SU-DHL-6 (cell line): Measurements from ENCODE around the gene BRI3.

Experiments used
- H2AFZ ChIP-seq: fragments of 200-600 bp; sonication (generic); 2 replicates; pipeline ENCODE4 v1.6.1; 2014; ENCODE audit warnings: low read depth, mild to moderate bottlenecking, moderate library complexity, mixed read lengths, antibody characterized with exemption, low read length; ENCODE audit not compliant: severe bottlenecking
- H3F3A ChIP-seq: fragments of 200-600 bp; shearing (Covaris generic); 2 replicates; pipeline ENCODE4 v1.6.0; 2016; ENCODE audit warnings: antibody characterized with exemption, mild to moderate bottlenecking; ENCODE audit not compliant: insufficient read depth
- H3K27ac ChIP-seq: fragments of 200-600 bp; sonication (generic); 2 replicates; pipeline ENCODE4 v1.5.1; 2016; ENCODE audit warnings: low read depth, mild to moderate bottlenecking, low read length, moderate library complexity, mixed read lengths
- H3K27me3 ChIP-seq: fragments of 200-600 bp; sonication (generic), shearing (Covaris generic); 2 replicates; pipeline ENCODE4 v1.6.0; 2014; ENCODE audit warnings: mild to moderate bottlenecking, low read length
- H3K36me3 ChIP-seq: fragments of 200-600 bp; sonication (generic); 2 replicates; pipeline ENCODE4 v1.6.1; 2014; ENCODE audit warnings: mild to moderate bottlenecking, low read length, mixed read lengths
- H3K4me2 ChIP-seq: fragments of 300-600, 200-600 bp; shearing (Covaris generic), sonication (generic); 2 replicates; pipeline ENCODE4 v1.6.0; 2014; ENCODE audit warnings: low read length, low read depth, mild to moderate bottlenecking; ENCODE audit not compliant: poor library complexity, severe bottlenecking
- H3K4me3 ChIP-seq: fragments of 200-600 bp; sonication (generic); 2 replicates; pipeline ENCODE4 v1.5.1; 2014; ENCODE audit warnings: antibody characterized with exemption, low read length, mild to moderate bottlenecking, mixed read lengths; ENCODE audit not compliant: insufficient read depth, poor library complexity, severe bottlenecking
- H3K79me2 ChIP-seq: fragments of 200-600 bp; sonication (generic); 2 replicates; pipeline ENCODE4 v1.6.1; 2014; ENCODE audit warnings: mild to moderate bottlenecking, low read length, moderate library complexity; ENCODE audit not compliant: insufficient read depth
- H3K9ac ChIP-seq: fragments of 200-600 bp; sonication (generic); 2 replicates; pipeline ENCODE4 v1.7.0; 2014; ENCODE audit warnings: mild to moderate bottlenecking, low read length
- H3K9me2 ChIP-seq: fragments of 200-600 bp; sonication (generic); replicated peaks from 2 replicates; pipeline ENCODE4 v1.6.1; 2014; ENCODE audit warnings: low read length; ENCODE audit not compliant: insufficient read depth
- H3K9me3 ChIP-seq: fragments of 200-600 bp; sonication (generic); 2 replicates; pipeline ENCODE4 v1.6.1; 2014; ENCODE audit warnings: low read length, mixed read lengths; ENCODE audit not compliant: insufficient read depth
- H4K20me1 ChIP-seq: fragments of 200-600 bp; sonication (generic); 2 replicates; pipeline ENCODE4 v1.6.1; 2014; ENCODE audit warnings: low read depth, mild to moderate bottlenecking, antibody characterized with exemption, low read length, moderate library complexity, mixed read lengths
- CTCF ChIP-seq: fragments of 200-600 bp; sonication (generic); IDR thresholded peaks from one replicate; pipeline ENCODE4 v1.5.1; 2017; ENCODE audit warnings: antibody characterized with exemption, mild to moderate bottlenecking, low read length, moderate library complexity; ENCODE audit not compliant: insufficient read depth, poor library complexity, severe bottlenecking
- EZH2phosphoT487 ChIP-seq: fragments of 200-600 bp; sonication (generic), shearing (Covaris generic); conservative IDR thresholded peaks from 2 replicates; pipeline ENCODE4 v1.6.1; 2018; ENCODE audit warnings: mild to moderate bottlenecking, antibody characterized with exemption, low read length, moderate library complexity, mixed read lengths

The BRI3 gene

DNA sequence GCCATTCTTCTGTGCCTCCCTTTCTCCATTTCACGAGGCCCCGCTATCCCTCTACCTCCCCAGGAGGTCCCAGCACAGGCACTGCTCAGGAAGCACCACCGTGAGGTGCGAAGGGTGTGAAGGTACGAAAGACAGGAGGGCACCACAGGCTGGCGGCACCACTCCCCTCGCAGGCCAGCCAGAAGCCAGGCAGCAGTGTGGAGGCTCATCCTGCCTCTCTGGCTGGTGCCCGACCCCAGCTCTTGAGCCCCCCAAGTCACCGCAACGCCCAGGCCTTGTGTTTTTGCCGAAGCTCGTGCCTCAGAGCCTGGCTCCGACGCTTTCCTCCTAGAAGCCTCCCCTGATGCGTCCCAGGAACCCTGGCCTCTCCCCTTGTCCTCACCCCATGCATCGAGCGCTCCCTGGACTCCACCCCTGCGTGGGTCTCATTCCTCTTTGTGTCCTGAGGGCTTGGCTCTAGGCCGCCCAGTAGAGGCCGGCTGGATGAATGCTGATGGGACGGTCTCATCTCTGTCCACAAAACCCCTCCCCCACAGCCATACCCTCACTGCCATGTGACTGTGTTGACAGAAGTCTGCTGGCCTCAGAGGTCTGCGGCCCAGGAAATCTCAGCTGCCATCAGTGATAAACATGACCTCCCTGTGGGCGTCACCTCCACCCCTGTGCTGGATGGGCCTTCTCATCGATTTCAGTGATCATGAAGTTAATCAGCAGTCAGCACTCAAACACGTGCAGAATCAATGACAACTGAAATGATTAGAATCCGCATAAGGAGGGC, 19.3 kb downstream of the BRI3 start:
- H3F3A ChIP-seq, result no peaks in the 10 kb centered on the region
- H3K9me3 ChIP-seq, result no peaks in the 10 kb centered on the region
- no peaks in the 10 kb centered on the region for H3K36me3 ChIP-seq
- no peak overlapping the region for H3K27ac ChIP-seq
- no peak overlapping the region for H2AFZ ChIP-seq
- H3K9ac ChIP-seq, result no peak overlapping the region
- H4K20me1 ChIP-seq, result no peaks in the 10 kb centered on the region
- H3K79me2 ChIP-seq, result no peaks in the 10 kb centered on the region
- H3K4me3 ChIP-seq, result no peak overlapping the region
- no peaks in the 10 kb centered on the region for H3K9me2 ChIP-seq
- H3K4me2 ChIP-seq, result no peak overlapping the region
- H3K27me3 ChIP-seq, result no peaks in the 10 kb centered on the region
- no peak for TF ChIP-seq CTCF
- TF ChIP-seq EZH2phosphoT487, result no peak

- Histone ChIP-seq H3K9me3 (no peaks in the 10 kb centered on the region), H3K27ac (no peak overlapping the region), H3K9ac (no peak overlapping the region), H3K79me2 (no peaks in the 10 kb centered on the region), H3K4me2 (no peak overlapping the region), H4K20me1 (no peaks in the 10 kb centered on the region), H3K36me3 (no peaks in the 10 kb centered on the region), H3K9me2 (no peaks in the 10 kb centered on the region), H2AFZ (no peak overlapping the region), H3K27me3 (no peaks in the 10 kb centered on the region), H3F3A (no peaks in the 10 kb centered on the region), H3K4me3 (no peak overlapping the region)
- no peak for TF ChIP-seq EZH2phosphoT487
- no peak for TF ChIP-seq CTCF
Observed at GRCh38 chr7:98301693-98302470, 20.4 kb downstream of the BRI3 start.

- Histone ChIP-seq H3K4me2 (no peak overlapping the region), H3K9ac (no peak overlapping the region), H3F3A (no peaks in the 10 kb centered on the region), H3K36me3 (no peaks in the 10 kb centered on the region), H3K27me3 (no peaks in the 10 kb centered on the region), H3K4me3 (no peak overlapping the region), H2AFZ (no peak overlapping the region), H3K9me2 (no peaks in the 10 kb centered on the region), H3K79me2 (no peaks in the 10 kb centered on the region), H3K9me3 (no peaks in the 10 kb centered on the region), H3K27ac (no peak overlapping the region), H4K20me1 (no peaks in the 10 kb centered on the region)
- TF ChIP-seq CTCF (no peak), EZH2phosphoT487 (no peak)
Observed at GRCh38 chr7:98303176-98303865, 21.8 kb downstream of the BRI3 start.
